KMS-11 (cell line): ENCODE data around the gene C1orf74.
A peak's percentile ranks its signal among the peaks of the same experiment; 100 is the strongest.

ENCODE experiments used
- H2AFZ ChIP-seq: fragments of 200-600 bp; sonication (generic); 2 replicates; pipeline ENCODE4 v1.6.1; 2016; ENCODE audit warnings: antibody characterized with exemption, mixed run types, low read depth
- H3K27ac ChIP-seq: fragments of 200-600 bp; sonication (generic); 2 replicates; pipeline ENCODE4 v1.6.1; 2016; ENCODE audit warnings: mild to moderate bottlenecking, mixed run types
- H3K27me3 ChIP-seq: fragments of 200-600 bp; sonication (generic); 2 replicates; pipeline ENCODE4 v1.6.1; 2017; ENCODE audit warnings: mild to moderate bottlenecking, low read depth, mixed run types, moderate library complexity; ENCODE audit not compliant: insufficient read depth
- H3K36me3 ChIP-seq: fragments of 200-600 bp; sonication (generic); 2 replicates; pipeline ENCODE4 v1.6.1; 2017; ENCODE audit warnings: mild to moderate bottlenecking, mixed run types; ENCODE audit not compliant: insufficient read depth
- H3K4me1 ChIP-seq: fragments of 200-600 bp; sonication (generic); 2 replicates; pipeline ENCODE4 v1.6.1; 2016; ENCODE audit warnings: mild to moderate bottlenecking, low read depth, mixed run types; ENCODE audit not compliant: poor library complexity, severe bottlenecking
- H3K4me2 ChIP-seq: fragments of 200-600 bp; sonication (generic); 2 replicates; pipeline ENCODE4 v1.7.0; 2016; ENCODE audit warnings: mild to moderate bottlenecking, mixed run types
- H3K4me3 ChIP-seq: fragments of 200-600 bp; sonication (generic); IDR thresholded peaks from 2 replicates; pipeline ENCODE4 v1.6.1; 2017; ENCODE audit warnings: low read depth, low read length, mixed read lengths; ENCODE audit not compliant: insufficient read depth
- H3K79me2 ChIP-seq: fragments of 200-600 bp; sonication (generic); 2 replicates; pipeline ENCODE4 v1.6.1; 2016; ENCODE audit warnings: low read depth, mixed run types; ENCODE audit not compliant: insufficient read depth
- H3K9ac ChIP-seq: fragments of 200-600 bp; sonication (generic); 2 replicates; pipeline ENCODE4 v1.6.1; 2016; ENCODE audit warnings: mild to moderate bottlenecking, mixed run types
- H4K20me1 ChIP-seq: fragments of 200-600 bp; sonication (generic); 2 replicates; pipeline ENCODE4 v1.6.1; 2016; ENCODE audit warnings: mild to moderate bottlenecking, mixed run types; ENCODE audit not compliant: insufficient read depth
- CTCF ChIP-seq: fragments of 200-600 bp; sonication (generic); conservative IDR thresholded peaks from 2 replicates; pipeline ENCODE4 v1.6.1; 2017; ENCODE audit warnings: low read depth, mild to moderate bottlenecking, antibody characterized with exemption, low read length, moderate library complexity, mixed read lengths

Gene C1orf74

DNA sequence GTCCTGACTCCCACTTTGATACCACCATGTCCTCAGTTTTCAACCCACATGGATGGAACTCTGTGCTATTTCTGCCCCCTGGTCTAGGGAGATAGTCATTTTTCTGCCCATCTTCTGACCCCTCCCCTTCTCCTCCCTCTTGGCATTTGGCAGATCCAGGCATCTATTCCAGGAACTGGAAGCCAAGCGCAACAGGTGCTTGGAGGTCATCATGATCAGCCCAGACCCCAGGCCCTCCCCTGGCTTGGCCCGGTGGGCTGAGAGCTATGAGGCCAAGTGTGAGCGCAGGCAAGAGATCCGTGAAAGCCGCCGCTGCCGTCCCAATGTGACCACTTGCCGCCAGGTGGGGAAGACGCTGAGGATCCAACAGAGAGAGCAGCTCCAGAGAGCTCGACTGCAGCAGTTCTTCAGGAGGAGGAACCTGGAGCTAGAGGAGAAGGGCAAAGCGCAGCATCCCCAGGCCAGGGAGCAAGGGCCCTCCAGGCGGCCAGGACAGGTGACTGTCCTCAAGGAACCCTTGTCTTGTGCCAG lies 24.5 kb downstream of the C1orf74 start:
- Histone ChIP-seq H3K9ac (no peak overlapping the region), H3K4me3 (no peak overlapping the region), H3K4me1 (peaks cover 39% of the 10 kb centered on the region), H3K27me3 (no peaks in the 10 kb centered on the region), H3K27ac (no peak overlapping the region), H2AFZ (no peak overlapping the region), H3K36me3 (no peaks in the 10 kb centered on the region), H3K4me2 (no peak overlapping the region), H4K20me1 (no peaks in the 10 kb centered on the region), H3K79me2 (no peaks in the 10 kb centered on the region)
- no peak for TF ChIP-seq CTCF

DNA sequence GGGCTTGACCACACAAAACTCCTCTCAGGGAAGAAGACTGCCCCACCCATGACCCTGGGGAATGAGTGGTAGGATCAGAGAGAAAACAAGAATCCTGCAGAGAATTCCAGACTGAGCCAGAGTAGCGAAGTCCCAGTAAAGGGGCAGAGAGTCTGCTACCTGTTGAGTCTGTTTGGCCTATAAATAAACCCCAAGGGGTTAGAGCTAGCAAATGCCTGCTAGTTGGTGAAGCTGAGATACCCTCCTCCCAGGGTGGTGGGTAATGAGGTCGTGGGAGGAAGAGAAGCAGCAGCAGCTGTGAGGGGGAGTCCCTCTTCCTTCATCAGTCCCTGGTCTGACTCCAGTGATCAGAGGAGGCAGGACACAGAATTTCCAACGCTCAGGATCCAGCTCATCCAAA lies 26.0 kb downstream of the C1orf74 start:
- no peak overlapping the region for H3K27ac ChIP-seq
- H2AFZ ChIP-seq, result no peak overlapping the region
- no peak for TF ChIP-seq CTCF
- H3K4me2 ChIP-seq, result no peak overlapping the region
- H4K20me1 ChIP-seq, result no peaks in the 10 kb centered on the region
- peaks cover 53% of the 10 kb centered on the region for H3K4me1 ChIP-seq
- H3K9ac ChIP-seq, result no peak overlapping the region
- H3K79me2 ChIP-seq, result no peaks in the 10 kb centered on the region
- H3K36me3 ChIP-seq, result no peaks in the 10 kb centered on the region
- no peak overlapping the region for H3K4me3 ChIP-seq
- H3K27me3 ChIP-seq, result no peaks in the 10 kb centered on the region

GRCh38 chr1:209756615-209757445 lies 27.5 kb downstream of the C1orf74 start:
- Histone ChIP-seq H3K27ac (peak overlapping the region; percentile 25; the same call in 1 of the 2 replicates), H3K4me2 (peak overlapping the region; percentile 66), H3K4me3 (no peak overlapping the region), H4K20me1 (no peaks in the 10 kb centered on the region), H3K9ac (no peak overlapping the region), H3K27me3 (no peaks in the 10 kb centered on the region), H3K36me3 (no peaks in the 10 kb centered on the region), H3K4me1 (peaks cover 69% of the 10 kb centered on the region), H3K79me2 (no peaks in the 10 kb centered on the region), H2AFZ (peak overlapping the region; percentile 53)
- TF ChIP-seq CTCF, result no peak

GRCh38 chr1:209755926-209756614 lies 28.3 kb downstream of the C1orf74 start, which contains the start of gene TRAF3IP3:
TRAF3IP3 (plus strand) TSS chr1:209756053; CDS start chr1:209760040, 3,987 bp downstream.
- H3K27ac ChIP-seq, result peak within 1 kb of the TSS; percentile 25
- no peak for TF ChIP-seq CTCF
- H3K79me2 ChIP-seq, result no peaks in the 10 kb centered on the region
- H4K20me1 ChIP-seq, result no peaks in the 10 kb centered on the region
- H3K36me3 ChIP-seq, result no peaks in the 10 kb centered on the region
- H3K4me1 ChIP-seq, result peaks cover 77% of the 10 kb centered on the region
- peak within 1 kb of the TSS; percentile 66 for H3K4me2 ChIP-seq
- H3K9ac ChIP-seq, result no peak within 1 kb of the TSS
- no peak within 1 kb of the TSS for H3K4me3 ChIP-seq
- peak within 1 kb of the TSS; percentile 53 for H2AFZ ChIP-seq
- H3K27me3 ChIP-seq, result no peaks in the 10 kb centered on the region
